Measurements from ENCODE around the gene C1RL. TPM values are rescaled to one million over a fixed set of nuclear protein-coding genes. Genes with fewer than 3 reads are reported as not detected.

Gene C1RL
- total and polyA plus RNA-seq, 2 donors (not counting 1 experiment from before 2014, with no cell fraction given), result 13.5 to 24.9 TPM

- intact Hi-C loops (cut with micrococcal nuclease), result no loop called here
- DNase-seq (no peak), ATAC-seq (ENCODE audit: low read depth) (no peak)
- H3K9ac ChIP-seq (ENCODE audit: low read length), result no peak overlapping the region
- H3K27me3 Mint-ChIP-seq, result peaks cover 38% of the 10 kb centered on the region
- TF ChIP-seq EZH2 (IDR thresholded peaks at IDR 0.05; ENCODE audit: borderline replicate concordance, insufficient read depth, low read depth, low read length, poor library complexity, severe bottlenecking) (no peak), CTCF (IDR thresholded peaks at IDR 0.05) (no peak)
- POLR2A ChIA-PET, result no interaction called here
- CTCF ChIA-PET, result no interaction called here
- no peak overlapping the region for H3K4me3 ChIP-seq (ENCODE audit: control extremely low read depth in 1 of 5, extremely low read depth in 1 of 5, insufficient read depth in 1 of 5, low read depth in 2 of 5, low read length in 4 of 5)
- H3K27ac ChIP-seq (ENCODE audit: low read length in 2 of 2), result no peak overlapping the region
- H3K4me1 ChIP-seq (ENCODE audit: control insufficient read depth in 2 of 2, insufficient read depth in 2 of 2, low read length in 2 of 2), result no peaks in the 10 kb centered on the region
- H3K36me3 ChIP-seq (replicated peaks in 1 of 2; ENCODE audit: control extremely low read depth in 1 of 2, control insufficient read depth in 1 of 2, extremely low read depth in 1 of 2, insufficient read depth in 2 of 2, low read length in 1 of 2), result no peaks in the 10 kb centered on the region
- H4K20me1 ChIP-seq (ENCODE audit: control insufficient read depth, insufficient read depth, low read length, poor library complexity, severe bottlenecking), result no peaks in the 10 kb centered on the region
- no peak overlapping the region for H2AFZ ChIP-seq (ENCODE audit: insufficient read depth, low read depth, low read length, poor library complexity, severe bottlenecking)
- WGBS (ENCODE audit: insufficient coverage), result 100% methylated on average over 7 of the region's 7 CpGs
- H3K9me3 Mint-ChIP-seq (ENCODE audit: insufficient read depth), result no peaks in the 10 kb centered on the region
- no peak overlapping the region for H3K27ac Mint-ChIP-seq
- no peak overlapping the region for H3K4me3 Mint-ChIP-seq
- no peaks in the 10 kb centered on the region for H3K79me2 ChIP-seq (ENCODE audit: control insufficient read depth, insufficient read depth, low read length)
- no peaks in the 10 kb centered on the region for H3K4me1 Mint-ChIP-seq
- peaks cover 0 to 6% (median 0%) of the 10 kb centered on the region in 4 experiments for H3K27me3 ChIP-seq (replicated peaks in 1 of 4; ENCODE audit: control extremely low read depth in 1 of 4, control insufficient read depth in 3 of 4, insufficient read depth in 4 of 4, low read length in 3 of 4)
- no peaks in the 10 kb centered on the region for H3K9me3 ChIP-seq (ENCODE audit: control extremely low read depth in 1 of 3, control insufficient read depth in 2 of 3, insufficient read depth in 1 of 3, low read length in 2 of 3)
- no peak overlapping the region for H3K4me2 ChIP-seq (replicated peaks; ENCODE audit: low read depth, low read length, poor library complexity, severe bottlenecking)
Observed at GRCh38 chr12:7061596-7061995, 47.4 kb downstream of the C1RL start.

GRCh38 chr12:7061138-7061537, 47.9 kb downstream of the C1RL start:
- H3K36me3 ChIP-seq (replicated peaks in 1 of 2; ENCODE audit: control extremely low read depth in 1 of 2, control insufficient read depth in 1 of 2, extremely low read depth in 1 of 2, insufficient read depth in 2 of 2, low read length in 1 of 2), result no peaks in the 10 kb centered on the region
- Mint-ChIP-seq H3K4me1 (no peaks in the 10 kb centered on the region), H3K27me3 (peaks cover 42% of the 10 kb centered on the region), H3K4me3 (no peak overlapping the region), H3K9me3 (ENCODE audit: insufficient read depth) (no peaks in the 10 kb centered on the region), H3K27ac (no peak overlapping the region)
- H2AFZ ChIP-seq (ENCODE audit: insufficient read depth, low read depth, low read length, poor library complexity, severe bottlenecking), result no peak overlapping the region
- H3K9ac ChIP-seq (ENCODE audit: low read length), result no peak overlapping the region
- POLR2A ChIA-PET, result no interaction called here
- no peaks in the 10 kb centered on the region for H3K79me2 ChIP-seq (ENCODE audit: control insufficient read depth, insufficient read depth, low read length)
- peaks cover 0 to 6% (median 0%) of the 10 kb centered on the region in 4 experiments for H3K27me3 ChIP-seq (replicated peaks in 1 of 4; ENCODE audit: control extremely low read depth in 1 of 4, control insufficient read depth in 3 of 4, insufficient read depth in 4 of 4, low read length in 3 of 4)
- TF ChIP-seq CTCF (IDR thresholded peaks at IDR 0.05) (no peak), EZH2 (IDR thresholded peaks at IDR 0.05; ENCODE audit: borderline replicate concordance, insufficient read depth, low read depth, low read length, poor library complexity, severe bottlenecking) (no peak)
- H4K20me1 ChIP-seq (ENCODE audit: control insufficient read depth, insufficient read depth, low read length, poor library complexity, severe bottlenecking), result no peaks in the 10 kb centered on the region
- CTCF ChIA-PET, result no interaction called here
- H3K27ac ChIP-seq (ENCODE audit: low read length in 2 of 2), result no peak overlapping the region
- DNase-seq (no peak), ATAC-seq (ENCODE audit: low read depth) (no peak)
- intact Hi-C loops (cut with micrococcal nuclease), result no loop called here
- no peaks in the 10 kb centered on the region for H3K9me3 ChIP-seq (ENCODE audit: control extremely low read depth in 1 of 3, control insufficient read depth in 2 of 3, insufficient read depth in 1 of 3, low read length in 2 of 3)
- H3K4me1 ChIP-seq (ENCODE audit: control insufficient read depth in 2 of 2, insufficient read depth in 2 of 2, low read length in 2 of 2), result no peaks in the 10 kb centered on the region
- WGBS (ENCODE audit: insufficient coverage), result 91% methylated on average over 12 of the region's 13 CpGs
- no peak overlapping the region for H3K4me2 ChIP-seq (replicated peaks; ENCODE audit: low read depth, low read length, poor library complexity, severe bottlenecking)
- no peak overlapping the region for H3K4me3 ChIP-seq (ENCODE audit: control extremely low read depth in 1 of 5, extremely low read depth in 1 of 5, insufficient read depth in 1 of 5, low read depth in 2 of 5, low read length in 4 of 5)

Measured in B cell (primary cell).